K562 (cell line): Measurements from ENCODE around the gene DDX5. TPM values are rescaled to one million over a fixed set of nuclear protein-coding genes. Genes with fewer than 3 reads are reported as not detected.
A peak's percentile ranks its signal among the peaks of the same experiment; 100 is the strongest.

Source experiments
- CREB1 ChIP-seq, 2 experiments: sonication (generic) in 1 of 2; formaldehyde crosslinking in 1 of 2; IDR thresholded peaks; 2 replicates each; pipeline versions ENCODE4 v1.6.1 to v1.8.0; 2012 to 2022; ENCODE audit warnings: inconsistent platforms in 1 of 2, mild to moderate bottlenecking in 1 of 2, missing genetic modification reagents in 1 of 2, moderate library complexity in 1 of 2
- DMBX1 ChIP-seq: fragments of 250-450 bp; sonication (Bioruptor Pico); IDR thresholded peaks from 2 replicates; pipeline ENCODE4 v1.8.0; 2022; ENCODE audit warnings: inconsistent platforms, mild to moderate bottlenecking, moderate library complexity, borderline replicate concordance
- ETS1 ChIP-seq: conservative IDR thresholded peaks from 2 replicates; pipeline ENCODE4 v1.6.1; 2011; ENCODE audit warnings: low read depth, mild to moderate bottlenecking, low read length; ENCODE audit not compliant: control insufficient read depth
- ETV6 ChIP-seq, 3 experiments: fragments of 150-350 bp in 1 of 3; sonication (generic) in 1 of 3; formaldehyde crosslinking in 1 of 3; IDR thresholded peaks; 2 replicates each; pipeline versions ENCODE4 v1.6.1 to v1.8.0; 2014 to 2022; ENCODE audit warnings: borderline replicate concordance in 2 of 3, low read depth in 2 of 3, antibody characterized with exemption in 1 of 3, low read length in 1 of 3, mild to moderate bottlenecking in 1 of 3, missing genetic modification reagents in 1 of 3
- GABPB1 ChIP-seq: sonication (generic); formaldehyde crosslinking; IDR thresholded peaks from 2 replicates; pipeline ENCODE4 v1.8.0; 2022; ENCODE audit warnings: mild to moderate bottlenecking, missing genetic modification reagents
- GTF2F1 ChIP-seq: IDR thresholded peaks from 2 replicates; pipeline ENCODE4 v1.6.1; 2011; ENCODE audit warnings: low read depth, low read length, improper control_type of control experiment
- GTF3C2 ChIP-seq: IDR thresholded peaks from 3 replicates; pipeline ENCODE4 v1.6.1; 2011; ENCODE audit warnings: borderline replicate concordance, mild to moderate bottlenecking, moderate library complexity; ENCODE audit not compliant: insufficient read length; ENCODE audit errors: extremely low read depth
- JUNB ChIP-seq: fragments of 450-650 bp; formaldehyde crosslinking; conservative IDR thresholded peaks from 2 replicates; pipeline ENCODE4 v1.4.0; 2020; ENCODE audit warnings: mild to moderate bottlenecking
- MCM5 ChIP-seq: fragments of 450-650 bp; IDR thresholded peaks from 2 replicates; pipeline ENCODE4 v1.6.1; 2016; ENCODE audit warnings: low read depth
- NFRKB ChIP-seq: fragments of 450-650 bp; IDR thresholded peaks from 2 replicates; pipeline ENCODE4 v1.6.1; 2016; ENCODE audit warnings: low read depth
- NR2C2 ChIP-seq, 2 experiments: fragments of 200-800 bp in 1 of 2; sonication (Bioruptor generic) in 1 of 2; sonication (generic) in 1 of 2; formaldehyde crosslinking in 1 of 2; IDR thresholded peaks; 2 replicates each; pipeline versions ENCODE4 v1.6.1 to v1.8.0; 2016 to 2022; ENCODE audit warnings: mild to moderate bottlenecking in 1 of 2, missing compliant biosample characterization in 1 of 2, missing genetic modification characterization in 1 of 2, missing genetic modification reagents in 1 of 2
- PHF20 ChIP-seq: fragments of 450-650 bp; IDR thresholded peaks from 2 replicates; pipeline ENCODE4 v1.6.1; 2018; ENCODE audit not compliant: partially characterized antibody
- RAD21 ChIP-seq, 2 experiments: fragments of 250-450 bp in 1 of 2; fragments of 450-650 bp in 1 of 2; sonication (Bioruptor Pico) in 1 of 2; formaldehyde crosslinking in 1 of 2; IDR thresholded peaks in 1 of 2; conservative IDR thresholded peaks in 1 of 2; 2 replicates each; pipeline versions ENCODE4 v1.4.0 to v1.8.0; 2020 to 2022; ENCODE audit warnings: mild to moderate bottlenecking in 2 of 2, moderate library complexity in 1 of 2
- RBBP5 ChIP-seq: fragments of 200-600 bp; sonication (generic); IDR thresholded peaks from 2 replicates; pipeline ENCODE4 v1.6.1; 2012; ENCODE audit warnings: borderline replicate concordance, mild to moderate bottlenecking, low read length, control low read depth, inconsistent platforms; ENCODE audit not compliant: insufficient read depth, poor library complexity, severe bottlenecking
- RBM34 ChIP-seq: fragments of 200-400 bp; formaldehyde crosslinking; IDR thresholded peaks from 2 replicates; pipeline ENCODE4 v1.6.1; 2018; ENCODE audit warnings: low read length, borderline replicate concordance; ENCODE audit not compliant: insufficient read depth
- RFX7 ChIP-seq: fragments of 250-450 bp; sonication (Bioruptor Pico); IDR thresholded peaks from 2 replicates; pipeline ENCODE4 v1.5.1; 2021; ENCODE audit warnings: mild to moderate bottlenecking
- SRSF1 ChIP-seq: fragments of 200-400 bp; formaldehyde crosslinking; IDR thresholded peaks from 2 replicates; pipeline ENCODE4 v1.6.1; 2017; ENCODE audit warnings: mild to moderate bottlenecking, low read depth, low read length, moderate library complexity
- STAT5B ChIP-seq: fragments of 250-450 bp; sonication (Bioruptor Pico); IDR thresholded peaks from 2 replicates; pipeline ENCODE4 v1.8.0; 2021; ENCODE audit warnings: mild to moderate bottlenecking, inconsistent platforms
- ZBTB1 ChIP-seq: sonication (generic); formaldehyde crosslinking; IDR thresholded peaks from 2 replicates; pipeline ENCODE4 v1.8.1; 2023; ENCODE audit warnings: missing genetic modification reagents, low read depth, mild to moderate bottlenecking, borderline replicate concordance
- ZFP36 ChIP-seq: fragments of 150-350 bp; IDR thresholded peaks from 2 replicates; pipeline ENCODE4 v1.6.1; 2018; ENCODE audit warnings: low read length, low read depth; ENCODE audit not compliant: partially characterized antibody
- ZNF140 ChIP-seq: fragments of 250-450 bp; sonication (Bioruptor Pico); IDR thresholded peaks from 2 replicates; pipeline ENCODE4 v1.8.0; 2021; ENCODE audit warnings: moderate library complexity, mild to moderate bottlenecking, inconsistent platforms
- ZNF175 ChIP-seq: fragments of 200-800 bp; sonication (Bioruptor generic); IDR thresholded peaks from 2 replicates; pipeline ENCODE4 v1.6.1; 2016; ENCODE audit warnings: low read depth, mild to moderate bottlenecking, missing genetic modification characterization, missing compliant biosample characterization
- polyA plus RNA-seq, 8 experiments: library from polyadenylated mRNA; depleted of rRNA in 4 of 8; stranded (reverse) in 5 of 8; unstranded in 3 of 8; fragments of >200 nt; fragmentation: Nextera tagmentation in 2 of 8; fragmentation: Illumina TruSeq in 1 of 8; extraction: Ambion mirVana in 2 of 8; extraction: Trizol in 1 of 8; gene quantifications; 2 replicates each; pipeline versions ENCODE4 v1.2.1 to v1.2.3, GENCODE V29; 2011 to 2014; ENCODE audit warnings: inconsistent platforms in 1 of 8, missing spikeins in 1 of 8
- total RNA-seq, 7 experiments: library from RNA; depleted of rRNA in 6 of 7; stranded (reverse); fragments of >200 nt in 6 of 7; fragmentation: Illumina TruSeq in 2 of 7; extraction: Trizol in 2 of 7; gene quantifications; 2 replicates each; pipeline versions ENCODE4 v1.2.1 to v1.2.3, GENCODE V29; 2011 to 2021; ENCODE audit warnings: low replicate concordance in 1 of 7

The DDX5 gene
- total and polyA plus RNA-seq, 9 of the 15 experiments (the other 6 are each of a cell fraction or from before 2014, with no cell fraction given), result 306 to 1,639 (median 604) TPM

GRCh38 chr17:64506576-64507412 is 705 bp upstream of the DDX5 start, which contains the start of gene CEP95 (continued):
- TF ChIP-seq RBBP5, result peak; percentile 93
- peak in 1 of 2 experiments; percentile 50; a peak in 1 of 4 replicates for TF ChIP-seq ETV6 (IDR thresholded peaks at IDR 0.05; ENCODE audit: borderline replicate concordance in 1 of 2, low read depth in 2 of 2, low read length in 1 of 2)
- no peak for TF ChIP-seq ETV6 (CRISPR knock-in tag; IDR thresholded peaks at IDR 0.05; ENCODE audit: borderline replicate concordance)
- no peak for TF ChIP-seq ZNF140
- no peak for TF ChIP-seq RAD21 (CRISPR knock-in tag; conservative IDR thresholded peaks at IDR 0.05 in 1 of 2, IDR thresholded peaks at IDR 0.05 in 1 of 2)
- 0 out of 2 replicates have a peak, but pooled peaks have one; percentile 45 for TF ChIP-seq DMBX1 (CRISPR knock-in tag)
- no peak for TF ChIP-seq RFX7 (CRISPR knock-in tag)
- no peak for TF ChIP-seq MCM5
- peak; percentile 79 for TF ChIP-seq CREB1 (IDR thresholded peaks at IDR 0.05)
- TF ChIP-seq CREB1 (CRISPR knock-in tag; IDR thresholded peaks at IDR 0.05), result peak; percentile 85
- TF ChIP-seq GTF2F1, result no peak
- peak; percentile 54 for TF ChIP-seq PHF20
- peak; percentile 98 for TF ChIP-seq ETS1
- no peak for TF ChIP-seq RBM34
- TF ChIP-seq STAT5B (CRISPR knock-in tag), result no peak
- TF ChIP-seq ZNF175 (CRISPR knock-in tag), result peak; percentile 39; the same call in 1 of the 2 replicates
- TF ChIP-seq GTF3C2, result no peak
- no peak for TF ChIP-seq JUNB (CRISPR knock-in tag)
- TF ChIP-seq GABPB1, result peak; percentile 93
- no peak for TF ChIP-seq SRSF1
- TF ChIP-seq ZFP36, result no peak
- no peak; the same call in 1 of the 2 replicates for TF ChIP-seq ZBTB1 (CRISPR knock-in tag)
- peak; percentile 79 for TF ChIP-seq NFRKB
- no peak; the same call in 1 of the 2 replicates for TF ChIP-seq NR2C2 (CRISPR knock-in tag; IDR thresholded peaks at IDR 0.05)
- peak; percentile 93 for TF ChIP-seq NR2C2 (tag; IDR thresholded peaks at IDR 0.05)
